Smooth muscle cell (in vitro differentiated cells): ENCODE data around the gene NSRP1. TPM values are rescaled to one million over a fixed set of nuclear protein-coding genes. Genes with fewer than 3 reads are reported as not detected.

Source experiments
- DNase-seq: peaks from one replicate; lab custom pipeline; 2025; ENCODE audit not compliant: unreplicated experiment; lab: John Stamatoyannopoulos, UW
- H2AFZ ChIP-seq: fragments of 200-600 bp; sonication (generic); 2 replicates; pipeline ENCODE4 v1.6.0; 2016; ENCODE audit warnings: antibody characterized with exemption, low read depth, mild to moderate bottlenecking
- H3F3A ChIP-seq: fragments of 200-600 bp; sonication (generic); 2 replicates; pipeline ENCODE4 v1.6.0; 2017; ENCODE audit warnings: antibody characterized with exemption, low read depth
- H3K27ac ChIP-seq: fragments of 200-600 bp; sonication (generic); 2 replicates; pipeline ENCODE4 v1.5.1; 2016; ENCODE audit warnings: low read depth, mild to moderate bottlenecking
- H3K27me3 ChIP-seq: fragments of 200-600 bp; sonication (generic); 2 replicates; pipeline ENCODE4 v1.6.1; 2016; ENCODE audit warnings: low read depth, mild to moderate bottlenecking
- H3K36me3 ChIP-seq: fragments of 200-600 bp; sonication (generic); 2 replicates; pipeline ENCODE4 v1.5.1; 2016; ENCODE audit warnings: low read depth
- H3K4me1 ChIP-seq: fragments of 200-600 bp; sonication (generic); 2 replicates; pipeline ENCODE4 v1.5.1; 2016; ENCODE audit warnings: low read depth
- H3K4me2 ChIP-seq: fragments of 200-600 bp; sonication (generic); 2 replicates; pipeline ENCODE4 v1.6.0; 2016; ENCODE audit warnings: mild to moderate bottlenecking
- H3K4me3 ChIP-seq: fragments of 200-600 bp; sonication (generic); 2 replicates; pipeline ENCODE4 v1.5.1; 2016; ENCODE audit warnings: mild to moderate bottlenecking
- H3K79me2 ChIP-seq: fragments of 200-600 bp; sonication (generic); 2 replicates; pipeline ENCODE4 v1.6.0; 2016; ENCODE audit warnings: low read depth, mild to moderate bottlenecking
- H3K9ac ChIP-seq: fragments of 200-600 bp; sonication (generic); 2 replicates; pipeline ENCODE4 v1.6.0; 2016; ENCODE audit warnings: low read depth
- H3K9me3 ChIP-seq: fragments of 200-600 bp; sonication (generic); replicated peaks from 2 replicates; pipeline ENCODE4 v1.5.1; 2016; ENCODE audit warnings: low read depth
- H4K20me1 ChIP-seq: fragments of 200-600 bp; sonication (generic); 2 replicates; pipeline ENCODE4 v1.6.0; 2016; ENCODE audit warnings: low read depth
- CTCF ChIP-seq: fragments of 200-600 bp; sonication (generic); IDR thresholded peaks from 2 replicates; pipeline ENCODE4 v1.5.1; 2017; ENCODE audit warnings: borderline replicate concordance, mild to moderate bottlenecking, antibody characterized with exemption; ENCODE audit not compliant: insufficient read depth, poor library complexity, severe bottlenecking
- WGBS: methylation state at CpG from one replicate; pipeline ENCODE4 v1.1.7; 2016; ENCODE audit warnings: low lambda C conversion rate; 5-methylcytosine and 5-hydroxymethylcytosine counted together
- polyA plus RNA-seq: library from polyadenylated mRNA; unstranded; fragments of >200 nt; fragmentation: Nextera tagmentation; extraction: Ambion mirVana; gene quantifications from 2 replicates; pipeline ENCODE4 v1.2.1, GENCODE V29; 2016
- total RNA-seq: library from RNA; depleted of rRNA; stranded (reverse); fragments of >200 nt; gene quantifications from 2 replicates; pipeline ENCODE4 v1.2.3, GENCODE V29; 2014

Gene NSRP1
- total and polyA plus RNA-seq, 2 experiments from 2014 or later = 4.9 to 31.4 TPM

GRCh38 chr17:30222721-30223175 is 106.1 kb downstream of the NSRP1 start:
- Histone ChIP-seq H3K9me3 (no peaks in the 10 kb centered on the region), H3F3A (no peaks in the 10 kb centered on the region), H3K27me3 (no peaks in the 10 kb centered on the region), H3K79me2 (no peaks in the 10 kb centered on the region), H3K27ac (no peak overlapping the region), H3K36me3 (no peaks in the 10 kb centered on the region), H3K9ac (no peak overlapping the region), H2AFZ (no peak overlapping the region), H3K4me1 (peaks cover 7% of the 10 kb centered on the region), H3K4me2 (no peak overlapping the region), H3K4me3 (no peak overlapping the region), H4K20me1 (no peaks in the 10 kb centered on the region)
- WGBS = 91% methylated on average over 13 of the region's 13 CpGs
- DNase-seq = no peak
- no peak for TF ChIP-seq CTCF

GRCh38 chr17:30224419-30224960 is 107.9 kb downstream of the NSRP1 start:
- DNase-seq = no peak

GRCh38 chr17:30225112-30225511 is 108.5 kb downstream of the NSRP1 start:
- no peak overlapping the region for H3K27ac ChIP-seq
- H3K36me3 ChIP-seq = no peaks in the 10 kb centered on the region
- no peak overlapping the region for H3K4me2 ChIP-seq
- no peaks in the 10 kb centered on the region for H3K79me2 ChIP-seq
- no peaks in the 10 kb centered on the region for H4K20me1 ChIP-seq
- no peak overlapping the region for H3K9ac ChIP-seq
- WGBS = 83% methylated on average over 3 of the region's 3 CpGs
- H3K27me3 ChIP-seq = peaks cover 12% of the 10 kb centered on the region
- TF ChIP-seq CTCF = no peak
- DNase-seq = no peak
- no peaks in the 10 kb centered on the region for H3F3A ChIP-seq
- H2AFZ ChIP-seq = no peak overlapping the region
- H3K9me3 ChIP-seq = no peaks in the 10 kb centered on the region
- H3K4me3 ChIP-seq = no peak overlapping the region
- peaks cover 5% of the 10 kb centered on the region for H3K4me1 ChIP-seq

More at GRCh38 chr17:30224419-30224960, 107.9 kb downstream of the NSRP1 start:
- no peak for TF ChIP-seq CTCF
- no peaks in the 10 kb centered on the region for H3F3A ChIP-seq
- WGBS = 71% methylated on average over 8 of the region's 8 CpGs
- no peaks in the 10 kb centered on the region for H3K36me3 ChIP-seq
- H3K4me3 ChIP-seq = no peak overlapping the region
- no peak overlapping the region for H3K27ac ChIP-seq
- no peak overlapping the region for H3K9ac ChIP-seq
- no peaks in the 10 kb centered on the region for H3K79me2 ChIP-seq
- peaks cover 7% of the 10 kb centered on the region for H3K4me1 ChIP-seq
- no peak overlapping the region for H3K4me2 ChIP-seq
- H3K27me3 ChIP-seq = peaks cover 5% of the 10 kb centered on the region
- H3K9me3 ChIP-seq = no peaks in the 10 kb centered on the region
- H4K20me1 ChIP-seq = no peaks in the 10 kb centered on the region
- H2AFZ ChIP-seq = no peak overlapping the region

GRCh38 chr17:30225919-30226553 is 109.4 kb downstream of the NSRP1 start:
- TF ChIP-seq CTCF = no peak
- Histone ChIP-seq H3K27me3 (peaks cover 20% of the 10 kb centered on the region), H2AFZ (no peak overlapping the region), H3K9me3 (no peaks in the 10 kb centered on the region), H3K4me1 (no peaks in the 10 kb centered on the region), H3K79me2 (no peaks in the 10 kb centered on the region), H3K27ac (peak overlapping the region; percentile 65), H3K9ac (no peak overlapping the region), H3K4me2 (no peak overlapping the region), H3K4me3 (no peak overlapping the region), H3K36me3 (no peaks in the 10 kb centered on the region), H4K20me1 (no peaks in the 10 kb centered on the region), H3F3A (no peaks in the 10 kb centered on the region)
- 60% methylated on average over 15 of the region's 15 CpGs for WGBS
- no peak for DNase-seq
